ENCODE results near the gene CSF2.

CSF2 gene

GRCh38 chr5:132073231-132074013 is at the start of gene CSF2:
Gene CSF2 (plus strand): TSS chr5:132073789. CDS start chr5:132073824, 35 bp downstream.
- no peak for DNase-seq

- no peak for DNase-seq
Observed at GRCh38 chr5:132024117-132024435, 49.5 kb upstream of the CSF2 start.

GRCh38 chr5:132024789-132025402 is 48.7 kb upstream of the CSF2 start:
- DNase-seq = no peak

DNA sequence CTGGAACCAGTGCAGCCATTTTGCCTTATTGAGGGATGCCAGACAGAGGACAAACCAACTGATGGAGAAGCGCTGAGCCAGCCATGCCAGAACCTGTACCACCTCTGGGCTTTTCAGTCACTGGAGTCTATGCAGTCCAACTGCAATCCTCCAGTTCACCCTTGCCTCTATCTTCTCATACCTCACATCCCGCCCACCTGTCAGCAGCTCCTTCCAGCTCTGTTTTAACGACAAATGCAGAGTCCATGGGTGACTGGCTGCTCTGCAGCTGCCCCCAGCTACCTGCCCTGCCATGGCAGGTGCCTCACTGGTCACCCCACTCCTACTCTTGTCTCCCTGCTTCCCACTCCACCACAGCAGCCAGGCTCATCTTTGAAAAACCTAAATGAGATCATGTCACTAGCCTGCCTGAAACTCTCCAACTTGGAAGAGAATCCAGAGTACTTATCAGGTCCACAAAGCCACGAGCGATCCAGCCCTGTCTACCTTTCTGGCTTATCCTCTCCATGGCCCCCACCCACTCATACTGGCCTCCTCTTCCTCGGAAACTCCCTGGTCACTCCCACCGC is 48.1 kb upstream of the CSF2 start:
- no peak for DNase-seq

- DNase-seq = no peak
Observed at GRCh38 chr5:132026516-132027008, 47.0 kb upstream of the CSF2 start.

- no peak for DNase-seq
Observed at GRCh38 chr5:132027027-132027426, 46.6 kb upstream of the CSF2 start.

DNA sequence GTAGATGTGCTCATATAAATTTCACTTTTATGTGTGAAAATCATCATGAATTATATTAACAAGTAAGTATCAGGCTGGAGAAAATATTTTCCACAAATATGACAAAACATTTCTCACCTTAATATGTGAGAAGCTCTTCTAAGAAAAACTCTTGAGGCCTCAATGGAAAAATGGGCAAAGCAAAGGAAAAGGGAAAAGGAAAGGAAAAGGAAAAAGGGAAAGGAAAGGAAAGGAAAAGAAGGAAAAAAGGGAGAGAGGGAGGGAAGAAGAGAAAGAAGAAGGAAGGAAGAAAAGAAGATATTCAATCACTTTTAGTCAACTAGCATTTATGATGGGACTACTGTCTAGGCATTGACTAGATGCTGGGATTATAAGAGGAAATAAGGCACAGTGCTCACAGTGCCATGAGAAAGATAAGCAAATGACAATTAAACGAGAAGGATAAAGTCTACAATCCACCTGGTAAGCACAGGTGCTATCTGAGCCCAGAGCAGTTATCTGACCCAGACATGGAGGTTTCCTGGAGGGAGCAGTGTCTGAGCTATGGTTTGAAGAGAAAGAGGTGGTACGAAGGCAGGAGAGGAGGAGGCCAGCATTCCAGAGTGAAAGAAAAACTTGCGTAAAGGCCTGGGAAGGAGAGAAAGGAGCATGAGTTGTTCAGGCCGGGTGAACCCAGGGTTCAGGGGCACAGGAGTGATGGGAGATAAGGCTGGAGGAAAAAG is 43.8 kb upstream of the CSF2 start:
- DNase-seq = no peak

- DNase-seq = no peak
Observed at GRCh38 chr5:132030610-132031009, 43.0 kb upstream of the CSF2 start.

- no peak for DNase-seq
Observed at GRCh38 chr5:132032196-132032595, 41.4 kb upstream of the CSF2 start.

DNA sequence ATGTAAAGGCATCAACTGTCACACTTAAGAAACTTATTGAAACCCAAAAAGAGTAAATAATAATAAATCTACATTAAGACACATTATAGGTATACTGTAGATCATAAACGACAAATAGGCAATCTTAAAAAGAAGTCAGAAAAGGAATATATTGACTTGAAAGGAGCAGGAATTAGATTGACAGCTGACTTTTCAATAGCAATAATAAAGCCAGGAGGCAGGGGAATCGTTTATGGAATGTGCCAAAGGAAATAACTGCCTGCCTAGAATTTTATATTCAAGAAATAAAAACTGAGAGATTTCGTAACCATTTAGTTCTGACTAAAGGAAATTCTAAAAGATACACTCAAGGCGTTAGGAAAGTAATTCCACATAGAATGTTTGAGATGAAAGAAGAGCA is 40.5 kb upstream of the CSF2 start:
- DNase-seq = no peak

DNA sequence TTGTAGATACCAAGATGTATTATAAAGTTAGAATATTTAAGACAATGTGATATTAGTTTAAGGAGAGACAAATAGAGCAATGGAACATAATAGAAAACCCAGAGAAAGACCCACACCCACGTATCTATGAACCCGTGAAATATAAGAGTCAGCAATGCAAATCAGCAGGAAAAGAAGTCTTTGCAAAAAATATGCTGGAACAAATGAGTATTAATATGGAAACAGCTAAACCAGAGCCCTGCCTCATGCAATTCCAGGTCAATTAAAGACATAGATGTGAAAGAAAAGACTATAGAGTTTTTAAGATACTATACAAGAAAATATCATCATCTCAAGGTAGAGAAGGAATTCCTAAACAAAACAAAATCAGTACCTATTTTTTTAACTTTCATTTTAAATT is 36.2 kb upstream of the CSF2 start:
- no peak for DNase-seq

DNA sequence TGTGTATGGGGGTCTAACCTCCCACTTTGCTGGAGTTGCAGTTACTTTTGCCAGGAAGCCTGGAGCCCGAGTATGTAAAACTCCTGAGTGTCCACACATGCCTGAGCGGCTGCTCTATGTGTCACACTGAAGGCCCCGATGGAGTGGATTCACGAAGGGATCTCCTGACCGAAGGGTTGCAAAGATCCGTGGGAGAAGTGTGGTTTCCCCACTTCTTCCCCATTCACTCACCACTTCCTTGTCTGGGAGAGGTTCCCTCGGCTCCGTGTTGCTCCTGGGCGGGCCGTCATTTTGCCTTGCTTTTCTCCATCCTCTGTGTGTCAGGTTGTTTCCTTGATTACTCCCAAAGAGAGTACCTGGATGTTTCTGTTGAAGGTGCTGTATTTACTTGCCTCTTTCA is 29.4 kb upstream of the CSF2 start:
- no peak for DNase-seq

DNA sequence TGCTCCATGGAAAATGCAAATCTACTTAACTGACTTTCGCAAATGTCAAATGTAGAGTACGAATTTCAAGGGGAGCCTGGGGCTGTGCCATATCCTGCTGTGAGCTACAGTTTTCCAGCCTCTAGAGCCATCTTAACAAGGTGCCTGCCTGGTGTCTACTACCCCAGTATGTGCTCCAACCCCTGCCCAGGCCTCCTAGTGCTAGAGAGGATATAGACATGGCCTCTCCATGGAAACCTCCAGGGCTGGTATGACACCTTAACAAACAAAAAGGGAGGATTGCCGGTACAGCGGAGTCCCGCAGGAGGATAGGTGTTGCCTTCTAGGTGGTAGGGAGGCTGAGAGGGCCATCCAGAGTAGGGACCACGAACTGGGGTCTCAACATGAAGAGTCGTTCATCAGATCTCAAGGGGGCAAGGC is 26.7 kb upstream of the CSF2 start:
- no peak for DNase-seq

- DNase-seq = no peak
Observed at GRCh38 chr5:132049093-132049492, 24.5 kb upstream of the CSF2 start.

- DNase-seq = no peak
Observed at GRCh38 chr5:132049559-132049958, 24.0 kb upstream of the CSF2 start.

DNA sequence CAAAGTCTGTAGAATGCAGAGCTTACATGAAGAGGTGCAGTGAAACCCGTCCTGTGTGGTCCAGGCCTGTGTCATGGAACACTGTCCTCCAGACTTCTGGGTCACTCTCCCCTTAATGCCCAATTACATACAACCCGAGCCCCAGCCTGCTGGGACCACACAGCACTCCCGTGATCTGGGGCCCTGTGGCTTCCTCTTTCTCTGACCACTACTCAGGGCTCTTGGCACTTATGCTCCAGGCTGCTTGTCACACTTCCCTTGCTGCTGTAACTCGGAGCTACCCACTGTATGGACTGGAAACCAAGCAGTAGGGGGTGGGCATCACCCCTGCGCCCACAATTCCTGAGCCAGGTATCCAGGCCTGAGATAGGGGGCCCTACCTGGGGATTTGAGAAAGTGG is 23.5 kb upstream of the CSF2 start:
- no peak for DNase-seq

GRCh38 chr5:132050661-132051552 is 22.7 kb upstream of the CSF2 start:
- DNase-seq = no peak

- no peak for DNase-seq
Observed at GRCh38 chr5:132052520-132052919, 21.1 kb upstream of the CSF2 start.

- DNase-seq = no peak
Observed at GRCh38 chr5:132053483-132053882, 20.1 kb upstream of the CSF2 start.

GRCh38 chr5:132054031-132054696 is 19.4 kb upstream of the CSF2 start:
- DNase-seq = no peak

DNA sequence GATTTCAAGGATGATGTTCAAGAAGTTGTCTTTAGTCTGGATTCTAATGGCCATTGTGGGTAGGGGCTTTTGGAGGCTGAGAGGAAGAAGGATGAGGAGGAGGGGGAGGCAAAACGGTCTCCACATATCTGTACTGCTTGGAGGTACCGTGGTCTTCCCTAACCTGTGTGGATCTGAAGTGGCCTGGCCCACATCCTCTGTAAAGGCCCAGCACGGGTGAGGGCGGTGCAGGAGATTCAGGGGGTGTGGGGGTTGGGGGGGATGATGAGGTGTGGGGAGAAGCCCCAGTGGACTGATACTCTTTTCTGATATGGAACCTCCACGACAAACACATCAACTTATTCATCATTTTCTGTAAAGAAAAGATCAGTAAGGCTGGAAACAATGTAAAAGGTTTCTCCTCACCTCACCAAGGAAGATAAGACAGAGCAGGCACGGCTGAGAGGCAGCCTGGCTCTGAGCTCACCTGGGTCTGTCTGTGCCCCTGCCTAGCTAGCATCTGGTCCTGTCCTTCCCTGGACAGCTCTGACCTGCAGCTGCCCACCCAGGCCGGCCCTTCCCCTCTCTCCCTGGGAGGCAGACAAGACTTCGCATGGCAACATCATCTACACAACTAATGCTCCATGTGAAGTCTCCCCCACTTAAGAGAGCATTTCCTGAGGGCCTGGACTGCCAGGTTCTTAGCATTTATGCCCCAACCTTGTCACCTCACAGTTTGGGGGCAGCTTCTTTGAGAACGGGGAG is 18.7 kb upstream of the CSF2 start:
- no peak for DNase-seq
